Activated CD4-positive, alpha-beta memory T cell treated with anti-CD3 and anti-CD28 coated beads for 36 hours (primary cell): ENCODE measurements around the gene USP34. TPM values are rescaled to one million over a fixed set of nuclear protein-coding genes. Genes with fewer than 3 reads are reported as not detected.
A peak's percentile ranks its signal among the peaks of the same experiment; 100 is the strongest.
"Not testable (repeated sequence)": the region's sequence is repeated elsewhere in the genome, so short reads cannot be mapped to it uniquely, and the experiment has no call there.

Source experiments
- CTCF ChIA-PET: fragments of 350-600 bp; sonication (Branson Sonifier 250); formaldehyde crosslinking; loops from one replicate; lab custom pipeline; 2021; ENCODE audit warnings: antibody characterized with exemption, inconsistent platforms; lab: Charles Lee
- POLR2A ChIA-PET: fragments of 350-600 bp; sonication (Branson Sonifier 250); formaldehyde crosslinking; loops from one replicate; lab custom pipeline; 2021; ENCODE audit warnings: antibody characterized with exemption; lab: Charles Lee
- DNase-seq: peaks from one replicate; pipeline ENCODE4 v3.0.0-alpha.2; 2020
- H3K27ac Mint-ChIP-seq: one replicate; pipeline ENCODE4 v1.8.0; 2021; ENCODE audit warnings: mixed read lengths
- H3K27me3 Mint-ChIP-seq: one replicate; pipeline ENCODE4 v1.8.0; 2021; ENCODE audit warnings: mixed read lengths
- H3K36me3 Mint-ChIP-seq: one replicate; pipeline ENCODE4 v1.8.0; 2021; ENCODE audit warnings: mixed read lengths
- H3K4me1 Mint-ChIP-seq: one replicate; pipeline ENCODE4 v1.8.0; 2021; ENCODE audit warnings: low read depth, mixed read lengths
- H3K4me3 Mint-ChIP-seq: one replicate; pipeline ENCODE4 v1.8.0; 2021; ENCODE audit warnings: mild to moderate bottlenecking, mixed read lengths
- H3K9me3 Mint-ChIP-seq: one replicate; pipeline ENCODE4 v1.8.0; 2021; ENCODE audit warnings: mixed read lengths
- intact Hi-C: fragments of 100-400 bp; cut with micrococcal nuclease; formaldehyde crosslinking; loops from one replicate; pipeline ENCODE4 v1.15.1; 2023
- total RNA-seq, 2 experiments: library from RNA; stranded (reverse); gene quantifications; one replicate each; pipeline ENCODE4 v1.2.3, GENCODE V29; 2021

USP34 gene
- total RNA-seq, 2 experiments from 2014 or later: 61.1 to 69.4 TPM

GRCh38 chr2:61456746-61457420 lies 14.0 kb downstream of the USP34 start:
- ChIA-PET CTCF (interaction anchor here (1.8 kb wide), 1 partner anchor 30 kb away, joined by 7 read pairs; no protein-coding TSS in a partner anchor), POLR2A (no interaction called here)
- H3K36me3 Mint-ChIP-seq: peaks cover 5% of the 10 kb centered on the region
- intact Hi-C loops: no loop called here
- H3K9me3 Mint-ChIP-seq: no peaks in the 10 kb centered on the region
- no peak for DNase-seq
- H3K27ac Mint-ChIP-seq: no peak overlapping the region
- no peak overlapping the region for H3K4me3 Mint-ChIP-seq
- no peaks in the 10 kb centered on the region for H3K27me3 Mint-ChIP-seq
- H3K4me1 Mint-ChIP-seq: peaks cover 62% of the 10 kb centered on the region

- intact Hi-C loops: no loop called here
- Mint-ChIP-seq H3K4me1 (peaks cover 58% of the 10 kb centered on the region), H3K36me3 (peaks cover 9% of the 10 kb centered on the region), H3K27me3 (no peaks in the 10 kb centered on the region), H3K27ac (no peak overlapping the region), H3K4me3 (no peak overlapping the region), H3K9me3 (no peaks in the 10 kb centered on the region)
- CTCF ChIA-PET: interaction anchor here (1.5 kb wide), 1 partner anchor 29 kb away, joined by 4 read pairs; no protein-coding TSS in a partner anchor
- POLR2A ChIA-PET: no interaction called here
- DNase-seq: no peak
These were observed 14.7 kb downstream of the USP34 start for GRCh38 chr2:61456070-61456745.

GRCh38 chr2:61454972-61455371 lies 15.9 kb downstream of the USP34 start:
- intact Hi-C loops, H3K9me3 Mint-ChIP-seq, H3K4me3 Mint-ChIP-seq, POLR2A ChIA-PET, DNase-seq, H3K27ac Mint-ChIP-seq, H3K27me3 Mint-ChIP-seq: not testable (repeated sequence)
- peaks cover 54% of the 10 kb centered on the region for H3K4me1 Mint-ChIP-seq
- H3K36me3 Mint-ChIP-seq: peaks cover 11% of the 10 kb centered on the region
- CTCF ChIA-PET: interaction anchor here (1.5 kb wide), 1 partner anchor 28 kb away, joined by 4 read pairs; no protein-coding TSS in a partner anchor

- peaks cover 55% of the 10 kb centered on the region for H3K4me1 Mint-ChIP-seq
- intact Hi-C loops: no loop called here
- H3K9me3 Mint-ChIP-seq: no peaks in the 10 kb centered on the region
- no peak overlapping the region for H3K4me3 Mint-ChIP-seq
- H3K27ac Mint-ChIP-seq: peak overlapping the region; percentile 13
- ChIA-PET CTCF (no interaction called here), POLR2A (no interaction called here)
- H3K36me3 Mint-ChIP-seq: peaks cover 12% of the 10 kb centered on the region
- no peaks in the 10 kb centered on the region for H3K27me3 Mint-ChIP-seq
- DNase-seq: no peak
These were observed 16.5 kb downstream of the USP34 start for GRCh38 chr2:61454383-61454782.

GRCh38 chr2:61452392-61452791 lies 18.5 kb downstream of the USP34 start:
- Mint-ChIP-seq H3K4me3 (no peak overlapping the region), H3K36me3 (peaks cover 16% of the 10 kb centered on the region), H3K27ac (no peak overlapping the region), H3K27me3 (no peaks in the 10 kb centered on the region), H3K4me1 (peaks cover 47% of the 10 kb centered on the region), H3K9me3 (no peaks in the 10 kb centered on the region)
- ChIA-PET POLR2A (no interaction called here), CTCF (no interaction called here)
- no peak for DNase-seq
- intact Hi-C loops: no loop called here

GRCh38 chr2:61451178-61451577 lies 19.7 kb downstream of the USP34 start:
- Mint-ChIP-seq H3K4me3 (no peak overlapping the region), H3K9me3 (no peaks in the 10 kb centered on the region), H3K4me1 (peaks cover 43% of the 10 kb centered on the region), H3K36me3 (peaks cover 17% of the 10 kb centered on the region), H3K27me3 (no peaks in the 10 kb centered on the region), H3K27ac (no peak overlapping the region)
- intact Hi-C loops: no loop called here
- no peak for DNase-seq
- ChIA-PET POLR2A (interaction anchor here (0.6 kb wide), 1 partner anchor 253 kb away, joined by 3 read pairs; no protein-coding TSS in a partner anchor), CTCF (interaction anchor here (0.7 kb wide), 1 partner anchor 452 kb away, joined by 3 read pairs; no protein-coding TSS in a partner anchor)

- CTCF ChIA-PET: no interaction called here
- Mint-ChIP-seq H3K27ac (no peak overlapping the region), H3K9me3 (no peaks in the 10 kb centered on the region), H3K4me1 (peaks cover 32% of the 10 kb centered on the region), H3K27me3 (no peaks in the 10 kb centered on the region), H3K36me3 (peaks cover 14% of the 10 kb centered on the region), H3K4me3 (no peak overlapping the region)
- POLR2A ChIA-PET: no interaction called here
- intact Hi-C loops: no loop called here
- no peak for DNase-seq
These were observed 20.7 kb downstream of the USP34 start for GRCh38 chr2:61450144-61450543.

- H3K27ac Mint-ChIP-seq: no peak overlapping the region
- intact Hi-C loops: loop anchor here (10.0 kb wide), 1 partner anchor 227 kb away; no protein-coding TSS in a partner anchor
- ChIA-PET POLR2A (no interaction called here), CTCF (no interaction called here)
- H3K9me3 Mint-ChIP-seq: no peaks in the 10 kb centered on the region
- peaks cover 38% of the 10 kb centered on the region for H3K4me1 Mint-ChIP-seq
- H3K27me3 Mint-ChIP-seq: no peaks in the 10 kb centered on the region
- DNase-seq: no peak
- peaks cover 20% of the 10 kb centered on the region for H3K36me3 Mint-ChIP-seq
- no peak overlapping the region for H3K4me3 Mint-ChIP-seq
These were observed 22.7 kb downstream of the USP34 start for GRCh38 chr2:61448229-61448628.

- DNase-seq, H3K27ac Mint-ChIP-seq, H3K4me3 Mint-ChIP-seq, H3K9me3 Mint-ChIP-seq, H3K27me3 Mint-ChIP-seq, POLR2A ChIA-PET, CTCF ChIA-PET: not testable (repeated sequence)
- Mint-ChIP-seq H3K36me3 (peaks cover 20% of the 10 kb centered on the region), H3K4me1 (peaks cover 47% of the 10 kb centered on the region)
- intact Hi-C loops: loop anchor here (10.0 kb wide), 1 partner anchor 228 kb away; no protein-coding TSS in a partner anchor
These were observed 23.9 kb downstream of the USP34 start for GRCh38 chr2:61446971-61447370.

- Mint-ChIP-seq H3K27ac (no peak overlapping the region), H3K36me3 (peaks cover 11% of the 10 kb centered on the region), H3K4me3 (no peak overlapping the region), H3K27me3 (no peaks in the 10 kb centered on the region), H3K4me1 (peaks cover 48% of the 10 kb centered on the region), H3K9me3 (peaks cover 3% of the 10 kb centered on the region)
- CTCF ChIA-PET: interaction anchor here (1.7 kb wide), 1 partner anchor 17 kb away, joined by 8 read pairs; no protein-coding TSS in a partner anchor
- no peak for DNase-seq
- intact Hi-C loops: loop anchor here (10.0 kb wide), 1 partner anchor 231 kb away; no protein-coding TSS in a partner anchor
- POLR2A ChIA-PET: no interaction called here
These were observed 27.4 kb downstream of the USP34 start for GRCh38 chr2:61443342-61444041.

- Mint-ChIP-seq H3K36me3 (peaks cover 16% of the 10 kb centered on the region), H3K27me3 (no peaks in the 10 kb centered on the region), H3K9me3 (peaks cover 17% of the 10 kb centered on the region), H3K4me3 (no peak overlapping the region), H3K4me1 (peaks cover 65% of the 10 kb centered on the region), H3K27ac (no peak overlapping the region)
- ChIA-PET CTCF (interaction anchor here (1.1 kb wide), 1 partner anchor 13 kb away, joined by 6 read pairs; no protein-coding TSS in a partner anchor), POLR2A (interaction anchor here (0.7 kb wide), 1 partner anchor 931 kb away, joined by 6 read pairs; no protein-coding TSS in a partner anchor)
- intact Hi-C loops: loop anchor here (10.0 kb wide), 1 partner anchor 235 kb away; no protein-coding TSS in a partner anchor
- no peak for DNase-seq
These were observed 31.5 kb downstream of the USP34 start for GRCh38 chr2:61439241-61440002.
